WTC11 (cell line): ENCODE results near the gene FAH. TPM values are rescaled to one million over a fixed set of nuclear protein-coding genes. Genes with fewer than 3 reads are reported as not detected.

Experiments used
- ATAC-seq: fragments of 200-7000 bp; cut with Tn5 transposase; 2 replicates; pipeline ENCODE4 v1.10.0; 2021; ENCODE audit warnings: mild to moderate bottlenecking, moderate library complexity
- CTCF ChIA-PET: fragments of 300-600 bp; sonication (Branson Sonifier 250); formaldehyde crosslinking; loops from one replicate; lab custom pipeline; 2021; ENCODE audit warnings: antibody characterized with exemption; lab: Charles Lee
- POLR2A ChIA-PET: fragments of 350-600 bp; sonication (Branson Sonifier 250); formaldehyde crosslinking; loops from one replicate; lab custom pipeline; 2021; ENCODE audit warnings: antibody characterized with exemption; lab: Charles Lee
- DNase-seq: peaks from one replicate; pipeline ENCODE4 v3.0.0; 2021; ENCODE audit warnings: low spot score
- H3K27ac Mint-ChIP-seq: 2 replicates; pipeline ENCODE4 v1.8.0; 2021; ENCODE audit warnings: mixed read lengths
- H3K27me3 Mint-ChIP-seq: 2 replicates; pipeline ENCODE4 v1.8.0; 2021; ENCODE audit warnings: low read depth, mild to moderate bottlenecking, moderate library complexity, mixed read lengths
- H3K36me3 Mint-ChIP-seq: 2 replicates; pipeline ENCODE4 v1.8.0; 2021; ENCODE audit warnings: mixed read lengths
- H3K4me1 Mint-ChIP-seq: 2 replicates; pipeline ENCODE4 v1.8.0; 2022; ENCODE audit warnings: mixed read lengths
- H3K4me3 Mint-ChIP-seq: 2 replicates; pipeline ENCODE4 v1.8.0; 2021; ENCODE audit warnings: mild to moderate bottlenecking, moderate library complexity, mixed read lengths
- H3K9me3 Mint-ChIP-seq: 2 replicates; pipeline ENCODE4 v1.8.0; 2021; ENCODE audit warnings: mixed read lengths
- ATF6 ChIP-seq: sonication (generic); formaldehyde crosslinking; IDR thresholded peaks from 2 replicates; pipeline ENCODE4 v1.8.1; 2023; ENCODE audit warnings: mild to moderate bottlenecking, missing genetic modification reagents
- CTCF ChIP-seq: fragments of 200-600 bp; IDR thresholded peaks from 2 replicates; pipeline ENCODE4 v1.8.0; 2022; ENCODE audit warnings: antibody characterized with exemption
- EMX1 ChIP-seq: fragments of 250-450 bp; sonication (Bioruptor Pico); IDR thresholded peaks from 2 replicates; pipeline ENCODE4 v1.8.0; 2021; ENCODE audit warnings: mild to moderate bottlenecking
- JAZF1 ChIP-seq: fragments of 250-450 bp; sonication (Bioruptor Pico); IDR thresholded peaks from 2 replicates; pipeline ENCODE4 v1.9.0; 2021; ENCODE audit warnings: moderate library complexity, mild to moderate bottlenecking, inconsistent platforms
- KAT7 ChIP-seq: sonication (generic); formaldehyde crosslinking; IDR thresholded peaks from 2 replicates; pipeline ENCODE4 v1.8.1; 2023; ENCODE audit warnings: missing genetic modification reagents, mild to moderate bottlenecking, borderline replicate concordance
- NFYB ChIP-seq: sonication (generic); formaldehyde crosslinking; conservative IDR thresholded peaks from 2 replicates; pipeline ENCODE4 v1.8.0; 2022; ENCODE audit warnings: low read depth, missing genetic modification reagents
- NR2C2 ChIP-seq: sonication (generic); formaldehyde crosslinking; IDR thresholded peaks from 2 replicates; pipeline ENCODE4 v1.8.0; 2022; ENCODE audit warnings: mild to moderate bottlenecking, missing genetic modification reagents
- PRDM15 ChIP-seq: sonication (generic); formaldehyde crosslinking; IDR thresholded peaks from 2 replicates; pipeline ENCODE4 v1.8.0; 2022; ENCODE audit warnings: missing genetic modification reagents
- PRRX2 ChIP-seq: fragments of 250-450 bp; sonication (Bioruptor Pico); IDR thresholded peaks from 2 replicates; pipeline ENCODE4 v1.8.0; 2021; ENCODE audit warnings: mild to moderate bottlenecking
- SMAD4 ChIP-seq: sonication (generic); formaldehyde crosslinking; IDR thresholded peaks from 2 replicates; pipeline ENCODE4 v1.8.0; 2022; ENCODE audit warnings: mild to moderate bottlenecking, missing genetic modification reagents
- TEAD4 ChIP-seq: sonication (generic); formaldehyde crosslinking; IDR thresholded peaks from 2 replicates; pipeline ENCODE4 v1.8.0; 2022; ENCODE audit warnings: mild to moderate bottlenecking, missing genetic modification reagents
- ZNF219 ChIP-seq: sonication (generic); formaldehyde crosslinking; IDR thresholded peaks from 2 replicates; pipeline ENCODE4 v1.8.0; 2023; ENCODE audit warnings: missing genetic modification reagents, mild to moderate bottlenecking, borderline replicate concordance
- ZNF232 ChIP-seq: sonication (generic); formaldehyde crosslinking; IDR thresholded peaks from 2 replicates; pipeline ENCODE4 v1.8.0; 2022; ENCODE audit warnings: mild to moderate bottlenecking, missing genetic modification reagents
- ZNF317 ChIP-seq: sonication (generic); formaldehyde crosslinking; IDR thresholded peaks from 2 replicates; pipeline ENCODE4 v1.8.1; 2023; ENCODE audit warnings: low read depth, mild to moderate bottlenecking, moderate library complexity, missing genetic modification reagents, borderline replicate concordance
- ZNF423 ChIP-seq: fragments of 250-450 bp; sonication (Bioruptor Pico); IDR thresholded peaks from 2 replicates; pipeline ENCODE4 v2.1.2; 2022; ENCODE audit warnings: mild to moderate bottlenecking, moderate library complexity
- total RNA-seq: library from RNA; stranded (reverse); gene quantifications from 3 replicates; pipeline ENCODE4 v1.2.3, GENCODE V29; 2021
- TF ChIP-seq, protein P1 (sequence below): fragments of 250-450 bp; sonication (Bioruptor Pico); IDR thresholded peaks from 2 replicates; pipeline ENCODE4 v1.9.0; 2021; ENCODE audit warnings: moderate library complexity, mild to moderate bottlenecking, inconsistent platforms, borderline replicate concordance
- TF ChIP-seq, protein P2 (sequence below): sonication (generic); formaldehyde crosslinking; IDR thresholded peaks from 2 replicates; pipeline ENCODE4 v1.8.0; 2022; ENCODE audit warnings: mild to moderate bottlenecking, missing genetic modification reagents
- TF ChIP-seq, protein P3 (sequence below): fragments of 250-450 bp; sonication (Bioruptor Pico); conservative IDR thresholded peaks from 2 replicates; pipeline ENCODE4 v1.9.0; 2021; ENCODE audit warnings: mild to moderate bottlenecking
- TF ChIP-seq, protein P4 (sequence below): sonication (generic); formaldehyde crosslinking; IDR thresholded peaks from 2 replicates; pipeline ENCODE4 v1.8.0; 2022; ENCODE audit warnings: mild to moderate bottlenecking, missing genetic modification reagents
- TF ChIP-seq, protein P5 (sequence below): fragments of 250-450 bp; sonication (Bioruptor Pico); IDR thresholded peaks from 2 replicates; pipeline ENCODE4 v1.8.0; 2021; ENCODE audit warnings: mild to moderate bottlenecking

Gene FAH
- total RNA-seq, 1 experiment from 2014 or later: 22.8 TPM

DNA sequence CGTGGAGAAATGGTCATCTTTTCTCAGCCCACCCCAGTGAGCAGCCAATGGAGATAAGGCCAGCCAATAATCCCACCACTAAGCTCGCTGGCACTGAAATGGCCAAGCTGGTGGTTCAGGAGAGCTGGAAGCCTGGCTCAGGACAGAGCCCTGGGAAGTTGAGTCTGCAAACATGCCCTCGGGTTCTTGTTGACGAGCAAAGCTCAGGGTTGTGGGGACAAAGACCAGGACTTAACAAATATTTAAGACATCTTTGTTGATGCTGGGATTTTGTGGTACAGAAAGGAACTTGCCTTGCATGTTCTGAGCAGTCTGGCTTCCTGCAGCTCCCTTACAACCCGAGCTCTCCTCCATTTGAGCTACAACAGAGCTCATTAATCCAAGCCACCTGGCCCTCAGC is 4.4 kb downstream of the FAH start:
- no peak overlapping the region for H3K4me3 Mint-ChIP-seq
- ATAC-seq (no peak), DNase-seq (no peak)
- TF ChIP-seq NR2C2 (CRISPR knock-in tag) (no peak), EMX1 (CRISPR knock-in tag) (no peak), ZNF423 (CRISPR knock-in tag) (no peak), JAZF1 (no peak), PRRX2 (CRISPR knock-in tag) (no peak), NFYB (no peak), ZNF232 (CRISPR knock-in tag) (no peak), CTCF (no peak), TEAD4 (no peak), SMAD4 (CRISPR knock-in tag) (no peak), ATF6 (no peak), ZNF219 (CRISPR knock-in tag) (no peak), PRDM15 (no peak), KAT7 (no peak), ZNF317 (no peak)
- TF ChIP-seq, protein P1, sequence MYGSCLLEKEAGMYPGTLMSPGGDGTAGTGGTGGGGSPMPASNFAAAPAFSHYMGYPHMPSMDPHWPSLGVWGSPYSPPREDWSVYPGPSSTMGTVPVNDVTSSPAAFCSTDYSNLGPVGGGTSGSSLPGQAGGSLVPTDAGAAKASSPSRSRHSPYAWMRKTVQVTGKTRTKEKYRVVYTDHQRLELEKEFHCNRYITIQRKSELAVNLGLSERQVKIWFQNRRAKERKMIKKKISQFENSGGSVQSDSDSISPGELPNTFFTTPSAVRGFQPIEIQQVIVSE (CRISPR knock-in tag): no peak
- TF ChIP-seq, protein P2, sequence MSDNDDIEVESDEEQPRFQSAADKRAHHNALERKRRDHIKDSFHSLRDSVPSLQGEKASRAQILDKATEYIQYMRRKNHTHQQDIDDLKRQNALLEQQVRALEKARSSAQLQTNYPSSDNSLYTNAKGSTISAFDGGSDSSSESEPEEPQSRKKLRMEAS (CRISPR knock-in tag): no peak
- TF ChIP-seq, protein P3, sequence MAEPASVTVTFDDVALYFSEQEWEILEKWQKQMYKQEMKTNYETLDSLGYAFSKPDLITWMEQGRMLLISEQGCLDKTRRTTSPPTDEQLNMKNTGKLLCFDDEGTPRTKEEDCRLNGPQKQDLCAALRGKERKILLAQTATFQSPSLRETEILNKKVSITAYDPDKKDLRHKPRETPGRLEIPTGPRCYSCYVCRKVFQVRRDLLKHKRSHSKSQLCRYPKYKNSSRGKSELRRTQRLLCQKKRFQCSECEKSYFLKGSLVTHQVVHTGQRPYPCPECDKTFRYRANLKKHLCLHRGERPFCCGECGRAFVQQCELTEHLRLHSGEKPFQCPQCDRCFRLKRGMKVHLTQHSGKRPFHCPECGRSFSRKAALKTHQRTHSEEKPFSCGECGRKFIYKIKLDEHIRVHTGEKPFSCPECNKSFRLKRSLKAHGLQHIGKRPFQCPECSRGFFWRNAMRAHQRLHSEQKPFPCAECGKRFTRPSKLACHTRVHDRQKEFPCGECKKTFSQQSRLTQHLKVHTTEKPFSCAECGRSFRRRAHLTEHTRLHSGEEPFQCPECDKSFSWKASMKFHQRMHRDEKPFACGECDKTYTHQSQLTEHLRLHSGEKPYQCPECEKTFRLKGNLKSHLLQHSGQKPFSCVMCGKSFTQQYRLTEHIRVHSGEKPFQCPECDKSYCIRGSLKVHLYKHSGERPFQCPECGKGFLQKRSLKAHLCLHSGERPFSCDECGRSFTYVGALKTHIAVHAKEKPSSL (CRISPR knock-in tag): no peak
- TF ChIP-seq, protein P4, sequence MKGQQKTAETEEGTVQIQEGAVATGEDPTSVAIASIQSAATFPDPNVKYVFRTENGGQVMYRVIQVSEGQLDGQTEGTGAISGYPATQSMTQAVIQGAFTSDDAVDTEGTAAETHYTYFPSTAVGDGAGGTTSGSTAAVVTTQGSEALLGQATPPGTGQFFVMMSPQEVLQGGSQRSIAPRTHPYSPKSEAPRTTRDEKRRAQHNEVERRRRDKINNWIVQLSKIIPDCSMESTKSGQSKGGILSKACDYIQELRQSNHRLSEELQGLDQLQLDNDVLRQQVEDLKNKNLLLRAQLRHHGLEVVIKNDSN (CRISPR knock-in tag): no peak
- TF ChIP-seq, protein P5, sequence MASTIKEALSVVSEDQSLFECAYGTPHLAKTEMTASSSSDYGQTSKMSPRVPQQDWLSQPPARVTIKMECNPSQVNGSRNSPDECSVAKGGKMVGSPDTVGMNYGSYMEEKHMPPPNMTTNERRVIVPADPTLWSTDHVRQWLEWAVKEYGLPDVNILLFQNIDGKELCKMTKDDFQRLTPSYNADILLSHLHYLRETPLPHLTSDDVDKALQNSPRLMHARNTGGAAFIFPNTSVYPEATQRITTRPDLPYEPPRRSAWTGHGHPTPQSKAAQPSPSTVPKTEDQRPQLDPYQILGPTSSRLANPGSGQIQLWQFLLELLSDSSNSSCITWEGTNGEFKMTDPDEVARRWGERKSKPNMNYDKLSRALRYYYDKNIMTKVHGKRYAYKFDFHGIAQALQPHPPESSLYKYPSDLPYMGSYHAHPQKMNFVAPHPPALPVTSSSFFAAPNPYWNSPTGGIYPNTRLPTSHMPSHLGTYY (CRISPR knock-in tag): no peak
- no peaks in the 10 kb centered on the region for H3K9me3 Mint-ChIP-seq
- POLR2A ChIA-PET: no interaction called here
- CTCF ChIA-PET: interaction anchor here (0.8 kb wide), 1 partner anchor 15 kb away, joined by 3 read pairs; no protein-coding TSS in a partner anchor
- no peaks in the 10 kb centered on the region for H3K27me3 Mint-ChIP-seq
- peaks cover 18% of the 10 kb centered on the region for H3K4me1 Mint-ChIP-seq
- peaks cover 9% of the 10 kb centered on the region for H3K36me3 Mint-ChIP-seq
- H3K27ac Mint-ChIP-seq: no peak overlapping the region
